ENCODE data around the gene DNAH2. TPM values are rescaled to one million over a fixed set of nuclear protein-coding genes. Genes with fewer than 3 reads are reported as not detected.
A peak's percentile ranks its signal among the peaks of the same experiment; 100 is the strongest.

The DNAH2 gene
- total and polyA plus RNA-seq, 9 of the 15 experiments (the other 6 are each of a cell fraction or from before 2014, with no cell fraction given), result 0.03 TPM; not detected in 8

DNA sequence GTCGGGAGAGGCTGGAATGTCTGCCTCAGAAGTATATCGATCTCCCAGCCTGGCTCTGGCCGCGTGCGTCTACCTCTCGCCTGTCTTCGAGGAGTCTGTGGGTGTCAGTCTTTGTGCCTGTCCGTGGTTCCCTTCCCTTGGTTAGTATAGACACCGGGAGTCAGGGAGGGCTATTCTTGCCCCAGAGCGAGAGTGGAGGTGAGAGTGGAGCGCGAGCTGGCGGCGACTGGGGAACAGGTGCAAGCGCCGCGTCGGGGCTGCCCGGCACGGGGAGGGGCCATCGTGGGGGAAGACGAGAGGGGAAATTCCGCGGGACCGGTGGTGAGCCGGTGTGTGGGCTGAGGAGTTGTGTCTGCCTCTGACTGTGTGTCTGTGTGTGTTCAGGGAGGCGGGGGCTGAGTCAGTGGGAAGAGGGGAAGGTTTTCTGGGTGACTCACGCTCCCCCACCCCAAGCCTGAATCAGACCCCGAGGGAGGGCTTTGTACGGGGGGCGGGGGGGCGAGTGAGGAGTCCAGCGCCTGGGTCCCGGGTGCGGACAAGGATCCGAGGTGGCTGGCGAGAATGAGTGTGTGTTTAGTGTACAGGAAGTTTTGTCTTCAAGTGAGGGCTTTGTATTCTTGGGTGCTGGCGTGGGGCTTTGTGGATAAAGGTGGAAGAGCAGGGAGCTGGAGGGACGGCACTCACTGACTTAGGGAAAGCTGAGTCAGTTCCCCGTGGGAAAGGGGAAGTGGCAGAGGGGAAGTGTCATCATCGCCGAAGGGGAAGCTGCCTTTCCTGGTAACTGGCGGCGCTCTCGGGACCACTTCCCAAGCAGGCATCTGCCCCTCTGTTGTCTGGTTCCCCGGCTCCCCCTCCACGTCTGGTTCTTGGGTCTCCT, 125.1 kb downstream of the DNAH2 start (continued):
- TF ChIP-seq EZH2 (IDR thresholded peaks at IDR 0.05; ENCODE audit: borderline replicate concordance, low read depth, low read length) (no peak), PHB (CRISPR knock-in tag; IDR thresholded peaks at IDR 0.05) (0 out of 2 replicates have a peak, but pooled peaks have one; percentile 18), SMAD3 (CRISPR knock-in tag; conservative IDR thresholded peaks at IDR 0.05) (no peak), DNMT1 (IDR thresholded peaks at IDR 0.05) (no peak), HDAC8 (tag; IDR thresholded peaks at IDR 0.05) (no peak), ZNF717 (CRISPR knock-in tag; IDR thresholded peaks at IDR 0.05) (no peak), CBFA2T2 (conservative IDR thresholded peaks at IDR 0.05) (no peak), CBFB (CRISPR knock-in tag; IDR thresholded peaks at IDR 0.05) (no peak), RBM14 (IDR thresholded peaks at IDR 0.05; ENCODE audit: borderline replicate concordance, insufficient read depth, low read depth, low read length) (no peak), VEZF1 (CRISPR knock-in tag; IDR thresholded peaks at IDR 0.05) (peak; percentile 66), POLR3A (IDR thresholded peaks at IDR 0.05; ENCODE audit: borderline replicate concordance, extremely low read depth, insufficient read depth, insufficient read length) (no peak), ZNF780A (CRISPR knock-in tag; IDR thresholded peaks at IDR 0.05) (no peak), THRAP3 (IDR thresholded peaks at IDR 0.05; ENCODE audit: borderline replicate concordance) (no peak), OTX1 (CRISPR knock-in tag; IDR thresholded peaks at IDR 0.05) (no peak), ZNF584 (CRISPR knock-in tag; IDR thresholded peaks at IDR 0.05; ENCODE audit: low read depth) (no peak), HMGN3 (IDR thresholded peaks at IDR 0.05; ENCODE audit: borderline replicate concordance, extremely low read depth, insufficient read length, low read depth, low read length) (no peak), SRF (CRISPR knock-in tag; IDR thresholded peaks at IDR 0.05) (no peak), MCM2 (IDR thresholded peaks at IDR 0.05; ENCODE audit: low read depth) (no peak), ZNF766 (CRISPR knock-in tag; conservative IDR thresholded peaks at IDR 0.05) (no peak), TAF15 (IDR thresholded peaks at IDR 0.05; ENCODE audit: low read depth, low read length) (no peak), FOXJ2 (tag; IDR thresholded peaks at IDR 0.05) (0 out of 2 replicates have a peak, but pooled peaks have one; percentile 19), CBFA2T3 (IDR thresholded peaks at IDR 0.05) (no peak; the same call in 1 of the 2 replicates), HNRNPUL1 (IDR thresholded peaks at IDR 0.05; ENCODE audit: low read length) (no peak), RFX7 (CRISPR knock-in tag; IDR thresholded peaks at IDR 0.05) (no peak)
- TF ChIP-seq, protein P1, sequence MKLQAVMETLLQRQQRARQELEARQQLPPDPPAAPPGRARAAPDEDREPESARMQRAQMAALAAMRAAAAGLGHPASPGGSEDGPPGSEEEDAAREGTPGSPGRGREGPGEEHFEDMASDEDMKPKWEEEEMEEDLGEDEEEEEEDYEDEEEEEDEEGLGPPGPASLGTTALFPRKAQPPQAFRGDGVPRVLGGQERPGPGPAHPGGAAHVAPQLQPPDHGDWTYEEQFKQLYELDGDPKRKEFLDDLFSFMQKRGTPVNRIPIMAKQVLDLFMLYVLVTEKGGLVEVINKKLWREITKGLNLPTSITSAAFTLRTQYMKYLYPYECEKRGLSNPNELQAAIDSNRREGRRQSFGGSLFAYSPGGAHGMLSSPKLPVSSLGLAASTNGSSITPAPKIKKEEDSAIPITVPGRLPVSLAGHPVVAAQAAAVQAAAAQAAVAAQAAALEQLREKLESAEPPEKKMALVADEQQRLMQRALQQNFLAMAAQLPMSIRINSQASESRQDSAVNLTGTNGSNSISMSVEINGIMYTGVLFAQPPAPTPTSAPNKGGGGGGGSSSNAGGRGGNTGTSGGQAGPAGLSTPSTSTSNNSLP (IDR thresholded peaks at IDR 0.05; ENCODE audit: borderline replicate concordance, low read depth, low read length), result no peak

Data from K562 (cell line).